ENCODE results near the gene CACNB2. TPM values are rescaled to one million over a fixed set of nuclear protein-coding genes. Genes with fewer than 3 reads are reported as not detected.
A peak's percentile ranks its signal among the peaks of the same experiment; 100 is the strongest.

Gene CACNB2
- polyA plus RNA-seq, 1 of the 3 experiments (the other 2 are of a cell fraction): 0.74 TPM

- DNase-seq: no peak
- Histone ChIP-seq H2AFZ (ENCODE audit: low read depth) (no peak overlapping the region), H3K79me2 (ENCODE audit: insufficient read depth) (no peaks in the 10 kb centered on the region), H3K4me3 (ENCODE audit: low read depth in 2 of 2, low read length in 1 of 2) (no peak overlapping the region), H3K36me3 (replicated peaks in 1 of 2; ENCODE audit: control insufficient read depth in 1 of 2, insufficient read depth in 2 of 2, low read length in 1 of 2) (no peaks in the 10 kb centered on the region), H3K9me3 (no peaks in the 10 kb centered on the region), H3K27me3 (ENCODE audit: insufficient read depth) (no peaks in the 10 kb centered on the region), H4K20me1 (ENCODE audit: insufficient read depth) (no peaks in the 10 kb centered on the region), H3F3A (replicated peaks; ENCODE audit: insufficient read depth) (no peaks in the 10 kb centered on the region), H3K4me2 (no peak overlapping the region), H3K9ac (no peak overlapping the region), H3K27ac (ENCODE audit: low read depth in 2 of 2, low read length in 1 of 2) (no peak overlapping the region), H3K4me1 (ENCODE audit: control insufficient read depth in 1 of 2, insufficient read depth in 2 of 2, low read depth in 1 of 2, low read length in 1 of 2) (peaks cover 0 to 2% of the 10 kb centered on the region in 2 experiments; a peak in 1 of 4 replicates), H3K9me2 (no peaks in the 10 kb centered on the region)
- ChIA-PET CTCF (no interaction called here), POLR2A (interaction anchor here (0.6 kb wide), 1 partner anchor 17 kb away, joined by 3 read pairs; no protein-coding TSS in a partner anchor)
- 43% methylated on average over 3 of the region's 3 CpGs for WGBS (ENCODE audit: low lambda C conversion rate)
- TF ChIP-seq GATA2 (CRISPR knock-in tag; IDR thresholded peaks at IDR 0.05) (peak; percentile 61; the same call in 1 of the 2 replicates), TCF12 (IDR thresholded peaks at IDR 0.05) (no peak)
These were observed 17.5 kb upstream of the CACNB2 start for GRCh38 chr10:18122753-18123152.

GRCh38 chr10:18133046-18133445, 7.2 kb upstream of the CACNB2 start:
- Histone ChIP-seq H3K4me1 (ENCODE audit: control insufficient read depth in 1 of 2, insufficient read depth in 2 of 2, low read depth in 1 of 2, low read length in 1 of 2) (peaks cover 0 to 4% of the 10 kb centered on the region in 2 experiments; a peak in 1 of 4 replicates), H3K79me2 (ENCODE audit: insufficient read depth) (no peaks in the 10 kb centered on the region), H2AFZ (ENCODE audit: low read depth) (no peak overlapping the region), H3K9ac (no peak overlapping the region), H3K36me3 (replicated peaks in 1 of 2; ENCODE audit: control insufficient read depth in 1 of 2, insufficient read depth in 2 of 2, low read length in 1 of 2) (no peaks in the 10 kb centered on the region), H4K20me1 (ENCODE audit: insufficient read depth) (no peaks in the 10 kb centered on the region), H3F3A (replicated peaks; ENCODE audit: insufficient read depth) (no peaks in the 10 kb centered on the region), H3K4me2 (no peak overlapping the region), H3K4me3 (ENCODE audit: low read depth in 2 of 2, low read length in 1 of 2) (no peak overlapping the region), H3K9me3 (no peaks in the 10 kb centered on the region), H3K27me3 (ENCODE audit: insufficient read depth) (no peaks in the 10 kb centered on the region), H3K27ac (ENCODE audit: low read depth in 2 of 2, low read length in 1 of 2) (no peak overlapping the region), H3K9me2 (no peaks in the 10 kb centered on the region)
- ChIA-PET POLR2A (no interaction called here), CTCF (no interaction called here)
- DNase-seq: no peak
- 57% methylated on average over 3 of the region's 3 CpGs for WGBS (ENCODE audit: low lambda C conversion rate)
- TF ChIP-seq EZH2phosphoT487 (IDR thresholded peaks at IDR 0.05; ENCODE audit: borderline replicate concordance, low read depth): no peak
- no peak for TF ChIP-seq USF1 (IDR thresholded peaks at IDR 0.05; ENCODE audit: borderline replicate concordance, low read depth)
- no peak for TF ChIP-seq EP300 (IDR thresholded peaks at IDR 0.05; ENCODE audit: borderline replicate concordance in 1 of 2, low read depth in 1 of 2, low read length in 1 of 2)
- TF ChIP-seq GABPA (IDR thresholded peaks at IDR 0.05; ENCODE audit: low read depth): no peak
- TF ChIP-seq CHD2 (IDR thresholded peaks at IDR 0.05; ENCODE audit: low read length, partially characterized antibody): no peak
- TF ChIP-seq RXRA (IDR thresholded peaks at IDR 0.05; ENCODE audit: borderline replicate concordance, low read depth): no peak
- TF ChIP-seq NRF1 (IDR thresholded peaks at IDR 0.05; ENCODE audit: low read depth, low read length): no peak
- no peak for TF ChIP-seq USF2 (IDR thresholded peaks at IDR 0.05; ENCODE audit: borderline replicate concordance, low read depth, low read length)
- TF ChIP-seq SIN3A (IDR thresholded peaks at IDR 0.05; ENCODE audit: borderline replicate concordance, low read depth, low read length): no peak
- TF ChIP-seq FOXM1 (IDR thresholded peaks at IDR 0.05; ENCODE audit: low read depth): no peak
- no peak for TF ChIP-seq GATA2 (CRISPR knock-in tag; IDR thresholded peaks at IDR 0.05)
- TF ChIP-seq REST (IDR thresholded peaks at IDR 0.05; ENCODE audit: low read depth, low read length): no peak
- no peak for TF ChIP-seq TAF1 (IDR thresholded peaks at IDR 0.05; ENCODE audit: borderline replicate concordance, low read depth, low read length)
- TF ChIP-seq MXI1 (IDR thresholded peaks at IDR 0.05; ENCODE audit: low read depth, low read length): no peak
- no peak for TF ChIP-seq CTCF (IDR thresholded peaks at IDR 0.05)
- no peak for TF ChIP-seq TEAD4 (IDR thresholded peaks at IDR 0.05; ENCODE audit: borderline replicate concordance, insufficient read depth)
- no peak for TF ChIP-seq ZBTB33 (IDR thresholded peaks at IDR 0.05; ENCODE audit: borderline replicate concordance, low read depth)
- TF ChIP-seq NFIC (IDR thresholded peaks at IDR 0.05; ENCODE audit: borderline replicate concordance): no peak
